H1 (cell line): Measurements from ENCODE around the gene DPEP1. TPM values are rescaled to one million over a fixed set of nuclear protein-coding genes. Genes with fewer than 3 reads are reported as not detected.

ENCODE experiments used
- CTCF ChIA-PET: fragments of 300-600 bp; sonication (Branson Sonifier 250); formaldehyde crosslinking; loops from one replicate; lab custom pipeline; 2021; ENCODE audit not compliant: partially characterized antibody; lab: Charles Lee
- POLR2A ChIA-PET: fragments of 300-600 bp; sonication (Branson Sonifier 250); formaldehyde crosslinking; loops from one replicate; lab custom pipeline; 2021; ENCODE audit warnings: inconsistent platforms; ENCODE audit not compliant: partially characterized antibody; lab: Charles Lee
- DNase-seq, 2 experiments: peaks; one replicate each; pipeline versions ENCODE4 v3.0.0 to v3.0.0-alpha.2; 2010 to 2022; ENCODE audit warnings: low spot score in 2 of 2, low read depth in 1 of 2, mixed read lengths in 1 of 2
- FAIRE-seq: peaks from 2 replicates; lab custom pipeline; 2011; peaks lifted over from hg19 to GRCh38; lab: Jason Lieb, UNC
- H2AFZ ChIP-seq: 2 replicates; pipeline ENCODE4 v1.8.1; 2012; ENCODE audit warnings: low read length, inconsistent platforms
- H2AK5ac ChIP-seq: 2 replicates; pipeline ENCODE4 v1.6.1; 2013; ENCODE audit warnings: low read depth, low read length
- H2BK120ac ChIP-seq: replicated peaks from 2 replicates; pipeline ENCODE3; 2013; ENCODE audit warnings: low read depth, low read length, inconsistent platforms
- H2BK12ac ChIP-seq: 2 replicates; pipeline ENCODE4 v1.6.1; 2013; ENCODE audit warnings: low read depth, low read length
- H2BK15ac ChIP-seq: 2 replicates; pipeline ENCODE4 v1.6.1; 2013; ENCODE audit warnings: low read length
- H2BK20ac ChIP-seq: 2 replicates; pipeline ENCODE4 v1.6.1; 2013; ENCODE audit warnings: low read length
- H2BK5ac ChIP-seq: 2 replicates; pipeline ENCODE4 v1.6.1; 2013; ENCODE audit warnings: low read depth, low read length
- H3K14ac ChIP-seq: 2 replicates; pipeline ENCODE4 v1.6.1; 2013; ENCODE audit warnings: inconsistent platforms; ENCODE audit not compliant: insufficient read length
- H3K18ac ChIP-seq: 2 replicates; pipeline ENCODE4 v1.6.1; 2013; ENCODE audit warnings: low read length; ENCODE audit errors: extremely low read depth
- H3K23ac ChIP-seq: 2 replicates; pipeline ENCODE4 v1.6.1; 2013; ENCODE audit warnings: inconsistent platforms; ENCODE audit not compliant: insufficient read length
- H3K23me2 ChIP-seq: 2 replicates; pipeline ENCODE4 v1.6.1; 2013; ENCODE audit warnings: low read depth, low read length
- H3K27ac ChIP-seq: 2 replicates; pipeline ENCODE4 v1.6.1; 2011; ENCODE audit warnings: low read depth, low read length, inconsistent platforms
- H3K27me3 ChIP-seq, 4 experiments: replicated peaks in 1 of 4; 1 replicate in 1 of 4; 2 replicates in 3 of 4; pipeline versions ENCODE4 v1.6.1 to v1.8.1; 2011 to 2013; ENCODE audit warnings: low read length in 3 of 4, mild to moderate bottlenecking in 3 of 4, inconsistent platforms in 2 of 4, mixed read lengths in 2 of 4, moderate library complexity in 1 of 4; ENCODE audit not compliant: control insufficient read depth in 3 of 4, insufficient read depth in 3 of 4; ENCODE audit errors: extremely low read depth in 1 of 4
- H3K36me3 ChIP-seq, 4 experiments: 2 replicates each; pipeline versions ENCODE4 v1.6.1 to v1.8.1; 2011 to 2013; ENCODE audit warnings: mild to moderate bottlenecking in 4 of 4, low read length in 3 of 4, moderate library complexity in 2 of 4, control low read depth in 1 of 4, inconsistent platforms in 1 of 4; ENCODE audit not compliant: insufficient read depth in 4 of 4, control insufficient read depth in 2 of 4
- H3K4ac ChIP-seq: replicated peaks from 2 replicates; pipeline ENCODE3; 2013; ENCODE audit warnings: low read length, low read depth, mixed read lengths, inconsistent platforms; ENCODE audit not compliant: insufficient read length
- H3K4me1 ChIP-seq, 4 experiments: replicated peaks in 1 of 4; 1 replicate in 1 of 4; 2 replicates in 3 of 4; pipeline versions ENCODE4 v1.6.1 to v1.8.1; 2011 to 2013; ENCODE audit warnings: low read length in 3 of 4, inconsistent platforms in 2 of 4, mixed read lengths in 1 of 4; ENCODE audit not compliant: insufficient read depth in 4 of 4, control insufficient read depth in 3 of 4
- H3K4me2 ChIP-seq, 2 experiments: 2 replicates each; pipeline versions ENCODE4 v1.6.1 to v1.8.1; 2011 to 2013; ENCODE audit warnings: low read depth in 2 of 2, low read length in 2 of 2, control low read depth in 1 of 2, inconsistent platforms in 1 of 2, mild to moderate bottlenecking in 1 of 2; ENCODE audit not compliant: insufficient read depth in 1 of 2
- H3K4me3 ChIP-seq, 4 experiments: fragments of 200-600, 300-600 bp in 1 of 4; sonication (generic), shearing (Covaris generic), sonication (Bioruptor Twin) in 1 of 4; 2 replicates each; pipeline versions ENCODE4 v1.5.1 to v1.8.1; 2011 to 2016; ENCODE audit warnings: low read length in 4 of 4, low read depth in 3 of 4, control low read depth in 2 of 4, inconsistent platforms in 2 of 4, mild to moderate bottlenecking in 2 of 4, mixed read lengths in 1 of 4, moderate library complexity in 1 of 4; ENCODE audit not compliant: insufficient read depth in 2 of 4; ENCODE audit errors: extremely low read depth in 1 of 4
- H3K56ac ChIP-seq: replicated peaks from 2 replicates; pipeline ENCODE3; 2013; ENCODE audit warnings: low read depth, mild to moderate bottlenecking, mixed read lengths, low read length, inconsistent platforms; ENCODE audit not compliant: insufficient read length
- H3K79me1 ChIP-seq: 2 replicates; pipeline ENCODE4 v1.6.1; 2013; ENCODE audit warnings: low read depth, low read length, control low read depth
- H3K79me2 ChIP-seq, 2 experiments: 2 replicates each; pipeline versions ENCODE4 v1.6.1 to v1.8.1; 2012 to 2013; ENCODE audit warnings: low read length in 2 of 2, mild to moderate bottlenecking in 2 of 2, inconsistent platforms in 1 of 2; ENCODE audit not compliant: insufficient read depth in 2 of 2, control insufficient read depth in 1 of 2
- H3K9ac ChIP-seq, 4 experiments: replicated peaks in 1 of 4; 1 replicate in 1 of 4; 2 replicates in 3 of 4; pipeline versions ENCODE4 v1.6.1 to v1.8.1; 2011 to 2013; ENCODE audit warnings: low read depth in 3 of 4, low read length in 3 of 4, control low read depth in 2 of 4, mild to moderate bottlenecking in 2 of 4, moderate library complexity in 2 of 4, inconsistent platforms in 1 of 4; ENCODE audit errors: extremely low read depth in 1 of 4
- H3K9me3 ChIP-seq, 2 experiments: 2 replicates each; pipeline versions ENCODE4 v1.6.1 to v1.8.1; 2012 to 2013; ENCODE audit warnings: mild to moderate bottlenecking in 2 of 2, moderate library complexity in 2 of 2, control low read depth in 1 of 2, inconsistent platforms in 1 of 2, low read depth in 1 of 2, low read length in 1 of 2, mixed read lengths in 1 of 2; ENCODE audit not compliant: insufficient read depth in 2 of 2
- H4K20me1 ChIP-seq, 2 experiments: replicated peaks in 1 of 2; 2 replicates each; pipeline versions ENCODE3 to v1.8.1; 2011 to 2013; ENCODE audit warnings: inconsistent platforms in 2 of 2, low read length in 2 of 2, mild to moderate bottlenecking in 1 of 2; ENCODE audit not compliant: insufficient read depth in 2 of 2, control insufficient read depth in 1 of 2
- H4K5ac ChIP-seq: 2 replicates; pipeline ENCODE4 v1.6.1; 2013; ENCODE audit warnings: low read length, low read depth, mixed read lengths, inconsistent platforms; ENCODE audit not compliant: insufficient read length
- H4K8ac ChIP-seq: 2 replicates; pipeline ENCODE4 v1.8.0; 2013; ENCODE audit warnings: mild to moderate bottlenecking, moderate library complexity, low read length, inconsistent platforms; ENCODE audit not compliant: insufficient read depth; ENCODE audit errors: extremely low read depth
- H4K91ac ChIP-seq: replicated peaks from 2 replicates; pipeline ENCODE3; 2013; ENCODE audit warnings: low read length, mixed read lengths, inconsistent platforms; ENCODE audit not compliant: insufficient read length
- FOSL1 ChIP-seq: IDR thresholded peaks from 2 replicates; pipeline ENCODE4 v1.6.1; 2011; ENCODE audit warnings: mild to moderate bottlenecking, low read depth, low read length, moderate library complexity; ENCODE audit not compliant: insufficient read depth
- GABPA ChIP-seq: IDR thresholded peaks from 2 replicates; pipeline ENCODE4 v1.6.1; 2011; ENCODE audit warnings: mild to moderate bottlenecking, low read length, moderate library complexity, borderline replicate concordance; ENCODE audit not compliant: insufficient read depth
- GTF2F1 ChIP-seq: IDR thresholded peaks from 2 replicates; pipeline ENCODE4 v1.6.1; 2012; ENCODE audit warnings: low read depth, low read length, improper control_type of control experiment, borderline replicate concordance
- POLR2A ChIP-seq, 2 experiments: IDR thresholded peaks; 1 replicate in 1 of 2; 2 replicates in 1 of 2; pipeline ENCODE4 v1.6.1; 2011; ENCODE audit warnings: low read depth in 2 of 2, low read length in 2 of 2, mild to moderate bottlenecking in 2 of 2; ENCODE audit errors: control extremely low read depth in 1 of 2
- RAD21 ChIP-seq, 2 experiments: IDR thresholded peaks in 1 of 2; conservative IDR thresholded peaks in 1 of 2; 2 replicates each; pipeline ENCODE4 v1.6.1; 2011; ENCODE audit warnings: low read depth in 2 of 2, low read length in 2 of 2, improper control_type of control experiment in 1 of 2, inconsistent platforms in 1 of 2, mild to moderate bottlenecking in 1 of 2, moderate library complexity in 1 of 2
- RBBP5 ChIP-seq: IDR thresholded peaks from 2 replicates; pipeline ENCODE4 v1.7.1; 2012; ENCODE audit warnings: low read depth, mild to moderate bottlenecking, inconsistent platforms, low read length, moderate library complexity, borderline replicate concordance
- TAF7 ChIP-seq: optimal IDR thresholded peaks from 2 replicates; pipeline ENCODE3; 2011; ENCODE audit warnings: low read depth, mild to moderate bottlenecking, inconsistent platforms, low read length, moderate library complexity, borderline replicate concordance
- WGBS, 2 experiments: shearing (Covaris generic) in 1 of 2; methylation state at CpG; one replicate each; pipeline versions ENCODE4 v1.1.6 to v1.1.7; 2013 to 2015; ENCODE audit warnings: low lambda C conversion rate in 2 of 2, mixed read lengths in 2 of 2, inconsistent platforms in 1 of 2, low coverage in 1 of 2, missing lambda C conversion rate in 1 of 2; ENCODE audit not compliant: insufficient replicate concordance in 2 of 2, insufficient coverage in 1 of 2, insufficient read length in 1 of 2; ENCODE audit errors: extremely low coverage in 1 of 2, missing lambda C conversion rate in 1 of 2; 5-methylcytosine and 5-hydroxymethylcytosine counted together
- polyA plus RNA-seq, 7 experiments: library from polyadenylated mRNA; depleted of rRNA in 3 of 7; stranded (reverse) in 5 of 7; unstranded in 2 of 7; fragments of >200 nt in 5 of 7; fragments of 200-250 nt in 2 of 7; gene quantifications; 1 replicate in 5 of 7; 2 replicates in 1 of 7; 4 replicates in 1 of 7; pipeline versions ENCODE4 v1.2.1 to v1.2.3, GENCODE V29; 2011 to 2013; ENCODE audit warnings: missing spikeins in 2 of 7, mixed read lengths in 2 of 7
- total RNA-seq: library from RNA; stranded (reverse); fragmentation: NEBNext Ultra II Directional; extraction: Animal tissue kit (Norgen Biotek cat#: 25700); gene quantifications from 2 replicates; pipeline ENCODE4 v1.2.1, GENCODE V29; 2021
- TF ChIP-seq, protein P1 (sequence below): IDR thresholded peaks from 2 replicates; pipeline ENCODE4 v1.6.1; 2012; ENCODE audit warnings: inconsistent platforms

Gene DPEP1
- total and polyA plus RNA-seq, 2 of the 8 experiments (the other 6 are each of a cell fraction or from before 2014, with no cell fraction given), result 2.8 to 3.1 TPM

DNA sequence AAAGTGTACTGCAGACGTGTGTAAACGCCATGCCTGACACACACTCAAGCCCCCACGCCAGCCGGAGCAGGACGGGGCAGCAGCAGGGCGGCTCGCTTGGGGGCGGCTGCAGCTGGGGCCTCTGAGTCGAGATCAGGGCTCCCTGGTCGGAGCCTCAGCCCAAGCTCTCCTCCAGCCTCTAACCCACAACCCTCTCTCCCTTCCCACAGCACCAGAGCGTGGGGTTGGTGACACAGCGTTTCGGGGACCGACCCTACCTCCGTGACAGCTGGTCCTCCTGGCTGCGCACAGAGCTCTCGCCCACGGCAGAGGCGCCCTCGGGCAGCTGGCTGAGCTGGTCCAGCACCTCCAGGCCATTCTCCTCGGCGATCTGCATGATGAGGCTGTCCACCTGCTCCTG is 32.8 kb downstream of the DPEP1 start:
- no peak overlapping the region for H2AK5ac ChIP-seq
- no peak overlapping the region for H2BK12ac ChIP-seq
- no peak overlapping the region for H3K9ac ChIP-seq
- no peak overlapping the region for H3K4ac ChIP-seq
- ChIA-PET CTCF (interaction anchor here (1.7 kb wide), 1 partner anchor 9 kb away, joined by 6 read pairs; no protein-coding TSS in a partner anchor), POLR2A (no interaction called here)
- H3K4me3 ChIP-seq, result no peak overlapping the region
- H2BK5ac ChIP-seq, result no peak overlapping the region
- H3K56ac ChIP-seq, result no peak overlapping the region
- H3K27ac ChIP-seq, result no peak overlapping the region
- no peaks in the 10 kb centered on the region for H3K9me3 ChIP-seq
- no peak overlapping the region for H3K4me2 ChIP-seq
- FAIRE-seq, result no peak
- WGBS, 2 experiments, result 91% methylated on average over 21 of the region's 22 CpGs; no CpG with 5 or more reads in 1 of the 2 experiments
- H3K23me2 ChIP-seq, result no peaks in the 10 kb centered on the region
- TF ChIP-seq FOSL1, result no peak
- TF ChIP-seq, protein P1, sequence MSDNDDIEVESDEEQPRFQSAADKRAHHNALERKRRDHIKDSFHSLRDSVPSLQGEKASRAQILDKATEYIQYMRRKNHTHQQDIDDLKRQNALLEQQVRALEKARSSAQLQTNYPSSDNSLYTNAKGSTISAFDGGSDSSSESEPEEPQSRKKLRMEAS, result no peak
- no peak for TF ChIP-seq RBBP5
- no peak for TF ChIP-seq POLR2A (IDR thresholded peaks at IDR 0.05; ENCODE audit: control extremely low read depth in 1 of 2, low read depth in 2 of 2, low read length in 2 of 2)
- no peak for TF ChIP-seq RAD21 (IDR thresholded peaks at IDR 0.05 in 1 of 2, conservative IDR thresholded peaks at IDR 0.05 in 1 of 2; ENCODE audit: low read depth in 2 of 2, low read length in 2 of 2)
- TF ChIP-seq TAF7, result no peak
- no peak for TF ChIP-seq GABPA
- TF ChIP-seq GTF2F1, result no peak
- H4K20me1 ChIP-seq, result peaks cover 0 to 13% of the 10 kb centered on the region in 2 experiments
- no peak for DNase-seq
- H2BK20ac ChIP-seq, result no peak overlapping the region
- H3K14ac ChIP-seq, result no peak overlapping the region
- no peak overlapping the region for H2AFZ ChIP-seq
- no peak overlapping the region for H2BK120ac ChIP-seq
- H2BK15ac ChIP-seq, result no peak overlapping the region
- no peaks in the 10 kb centered on the region for H3K27me3 ChIP-seq
- no peak overlapping the region for H3K23ac ChIP-seq
- no peaks in the 10 kb centered on the region for H3K4me1 ChIP-seq
- no peak overlapping the region for H4K8ac ChIP-seq
- H3K18ac ChIP-seq, result no peak overlapping the region
- H4K91ac ChIP-seq, result no peak overlapping the region
- no peaks in the 10 kb centered on the region for H3K79me2 ChIP-seq
- H3K36me3 ChIP-seq, result peaks cover 10 to 23% (median 20%) of the 10 kb centered on the region in 4 experiments; a peak in 7 of 8 replicates
- no peaks in the 10 kb centered on the region for H3K79me1 ChIP-seq
- H4K5ac ChIP-seq, result no peak overlapping the region
